ENCODE data around the gene SLAMF7.

- TF ChIP-seq ZNF274 (IDR thresholded peaks at IDR 0.05; ENCODE audit: low read depth, low read length) (no peak), SUZ12 (IDR thresholded peaks at IDR 0.05; ENCODE audit: extremely low read depth, insufficient read depth, insufficient read length) (no peak), YY1 (IDR thresholded peaks at IDR 0.05; ENCODE audit: insufficient read depth, insufficient read length) (no peak)
These were observed 23.0 kb upstream of the SLAMF7 start for GRCh38 chr1:160716013-160716412.

All from NT2/D1 (cell line).